Stomach (tissue), 9 donors: ENCODE results near the gene TGM3. TPM values are rescaled to one million over a fixed set of nuclear protein-coding genes. Genes with fewer than 3 reads are reported as not detected.

Experiments used
- DNase-seq, 2 donors: peaks; one replicate each; pipeline versions ENCODE4 v3.0.0 to v3.0.0-alpha.2; 2013 to 2019
- H3K27ac ChIP-seq, 5 donors: fragments of 200-600 bp in 4 of 5; sonication (generic) in 4 of 5; one replicate each; pipeline ENCODE4 v1.5.1; 2013 to 2019; ENCODE audit warnings: mild to moderate bottlenecking in 1 of 5, moderate library complexity in 1 of 5
- H3K27me3 ChIP-seq, 3 donors: fragments of 200-600 bp; sonication (generic); one replicate each; pipeline ENCODE4 v1.5.1; 2017 to 2019; ENCODE audit warnings: mixed run types in 1 of 3
- H3K36me3 ChIP-seq, 4 donors: fragments of 200-600 bp; sonication (generic); 1 replicate in 3 of 4; 2 replicates in 1 of 4; pipeline ENCODE4 v1.5.1; 2016 to 2019
- H3K4me1 ChIP-seq, 4 donors: fragments of 200-600 bp; sonication (generic); one replicate each; pipeline ENCODE4 v1.5.1; 2016 to 2019
- H3K4me3 ChIP-seq, 4 donors: fragments of 200-600 bp; sonication (generic) in 3 of 4; one replicate each; pipeline ENCODE4 v1.5.1; 2016 to 2019; ENCODE audit warnings: mild to moderate bottlenecking in 1 of 4
- H3K9me3 ChIP-seq, 4 donors: fragments of 200-600 bp; sonication (generic); one replicate each; pipeline ENCODE4 v1.5.1; 2016 to 2019
- EP300 ChIP-seq: sonication (generic); formaldehyde crosslinking; IDR thresholded peaks from one replicate; pipeline ENCODE4 v1.6.1; 2017; ENCODE audit warnings: antibody characterized with exemption
- POLR2A ChIP-seq, 4 donors: fragments of 450-650 bp; IDR thresholded peaks; one replicate each; pipeline ENCODE4 v1.6.1; 2016; ENCODE audit warnings: antibody characterized with exemption in 4 of 4, control low read depth in 2 of 4, mild to moderate bottlenecking in 1 of 4, moderate library complexity in 1 of 4
- POLR2AphosphoS5 ChIP-seq, 3 donors: sonication (generic); formaldehyde crosslinking; IDR thresholded peaks; one replicate each; pipeline ENCODE4 v1.6.1; 2016; ENCODE audit warnings: antibody characterized with exemption in 3 of 3
- WGBS, 5 donors: extraction: QIAGEN DNeasy Blood & Tissue Kit in 3 of 5; methylation state at CpG; one replicate each; pipeline versions ENCODE4 v1.1.5 to v1.1.7; 2013 to 2018; 5-methylcytosine and 5-hydroxymethylcytosine counted together
- intact Hi-C: fragments of 100-400 bp; cut with DNase I; formaldehyde crosslinking; loops from one replicate; pipeline ENCODE4 v1.15.1; 2023; ENCODE audit warnings: low total_unique reads
- polyA plus RNA-seq, 3 donors: library from polyadenylated mRNA; stranded (reverse); fragments of 200-250 nt; gene quantifications; one replicate each; pipeline ENCODE4 v1.2.3, GENCODE V29; 2013
- total RNA-seq, 5 donors: library from RNA; depleted of rRNA; stranded (reverse); fragments of >200 nt; gene quantifications; one replicate each; pipeline versions ENCODE4 v1.1.0 to v1.2.3, GENCODE V29; 2014 to 2016
- TF ChIP-seq, protein P1 (sequence below), 7 experiments: fragments of 450-650 bp in 4 of 7; fragments of 200-600 bp in 3 of 7; sonication (generic) in 3 of 7; IDR thresholded peaks; one replicate each; pipeline ENCODE4 v1.5.1; 2016 to 2019; ENCODE audit warnings: antibody characterized with exemption in 7 of 7, control low read depth in 2 of 7, mild to moderate bottlenecking in 1 of 7
- donor health status: healthy with polysubstance abuse.
- donor health status: Bipolar disorder and iron deficiency.
- donor health status: healthy.

TGM3 gene
- total and polyA plus RNA-seq, 8 donors: 0.62 to 173 (median 3.4) TPM; not detected in 5

DNA sequence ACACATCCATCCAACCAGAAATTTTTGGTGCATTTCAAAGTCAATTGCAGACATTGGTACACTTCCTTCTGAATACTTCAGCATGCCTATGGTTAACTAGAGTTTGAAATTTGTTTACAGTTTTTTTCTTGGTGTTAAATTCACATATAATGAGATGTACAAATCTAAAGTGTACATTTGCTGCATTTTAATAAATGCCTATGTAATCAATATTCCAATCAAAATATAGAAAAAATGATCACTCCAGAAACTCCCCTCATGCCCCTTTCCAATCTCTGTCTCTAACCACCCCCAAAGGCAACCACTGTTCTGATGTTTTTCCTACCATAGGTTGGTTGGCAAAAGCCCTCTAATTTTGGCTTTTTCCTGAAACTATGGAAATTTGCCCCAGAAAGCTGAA, 77.3 kb downstream of the TGM3 start:
- TF ChIP-seq EP300 (no peak), POLR2AphosphoS5 (IDR thresholded peaks at IDR 0.05) (no peak), POLR2A (IDR thresholded peaks at IDR 0.05) (no peak)
- TF ChIP-seq, protein P1, sequence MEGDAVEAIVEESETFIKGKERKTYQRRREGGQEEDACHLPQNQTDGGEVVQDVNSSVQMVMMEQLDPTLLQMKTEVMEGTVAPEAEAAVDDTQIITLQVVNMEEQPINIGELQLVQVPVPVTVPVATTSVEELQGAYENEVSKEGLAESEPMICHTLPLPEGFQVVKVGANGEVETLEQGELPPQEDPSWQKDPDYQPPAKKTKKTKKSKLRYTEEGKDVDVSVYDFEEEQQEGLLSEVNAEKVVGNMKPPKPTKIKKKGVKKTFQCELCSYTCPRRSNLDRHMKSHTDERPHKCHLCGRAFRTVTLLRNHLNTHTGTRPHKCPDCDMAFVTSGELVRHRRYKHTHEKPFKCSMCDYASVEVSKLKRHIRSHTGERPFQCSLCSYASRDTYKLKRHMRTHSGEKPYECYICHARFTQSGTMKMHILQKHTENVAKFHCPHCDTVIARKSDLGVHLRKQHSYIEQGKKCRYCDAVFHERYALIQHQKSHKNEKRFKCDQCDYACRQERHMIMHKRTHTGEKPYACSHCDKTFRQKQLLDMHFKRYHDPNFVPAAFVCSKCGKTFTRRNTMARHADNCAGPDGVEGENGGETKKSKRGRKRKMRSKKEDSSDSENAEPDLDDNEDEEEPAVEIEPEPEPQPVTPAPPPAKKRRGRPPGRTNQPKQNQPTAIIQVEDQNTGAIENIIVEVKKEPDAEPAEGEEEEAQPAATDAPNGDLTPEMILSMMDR (IDR thresholded peaks at IDR 0.05): no peak
- no peaks in the 10 kb centered on the region for H3K36me3 ChIP-seq
- H3K27ac ChIP-seq: no peak overlapping the region
- no peak overlapping the region for H3K4me3 ChIP-seq
- DNase-seq: no peak
- H3K27me3 ChIP-seq: peaks cover 0 to 24% (median 0%) of the 10 kb centered on the region in 3 donors
- H3K9me3 ChIP-seq: peaks cover 0 to 8% (median 0%) of the 10 kb centered on the region in 4 donors
- H3K4me1 ChIP-seq: no peaks in the 10 kb centered on the region
- intact Hi-C loops: no loop called here

DNA sequence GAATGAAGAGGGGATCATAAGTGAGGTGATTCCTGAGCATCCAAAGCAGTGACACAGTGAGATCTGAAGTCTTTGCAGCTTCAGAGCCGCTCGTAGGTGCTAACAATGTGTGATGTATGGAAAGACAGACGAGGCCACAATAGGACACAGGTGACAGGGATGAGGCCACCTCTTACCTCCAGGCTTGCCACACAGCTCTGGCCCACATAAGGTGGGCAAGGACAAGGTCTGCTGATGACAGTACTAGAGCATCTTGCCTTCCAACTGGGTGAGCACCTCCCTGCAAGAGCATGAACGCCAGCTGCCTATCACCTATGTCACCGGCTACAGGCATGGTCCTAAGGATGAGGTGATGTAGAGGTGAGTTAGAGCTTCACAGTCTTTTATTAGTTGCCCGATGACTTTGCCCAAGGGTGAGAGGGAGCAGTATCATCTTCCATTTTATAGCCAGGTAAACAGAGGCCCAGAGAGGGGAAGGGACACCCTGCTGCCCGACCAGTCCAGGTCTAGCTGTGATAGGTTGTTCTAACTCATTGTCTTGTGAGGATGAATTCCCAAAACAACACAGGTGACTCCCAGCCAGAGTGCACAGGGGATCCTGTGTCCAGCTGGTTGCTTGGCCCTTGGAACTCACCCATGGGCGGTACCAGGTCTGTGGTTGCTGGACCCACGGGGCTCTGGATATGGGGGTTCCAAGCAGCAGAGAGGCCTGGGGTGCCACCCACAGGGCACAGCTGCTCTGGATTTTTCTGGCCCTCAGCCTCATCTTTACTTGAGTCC, 78.7 kb downstream of the TGM3 start:
- no peaks in the 10 kb centered on the region for H3K36me3 ChIP-seq
- intact Hi-C loops: no loop called here
- no peaks in the 10 kb centered on the region for H3K9me3 ChIP-seq
- H3K4me3 ChIP-seq: no peak overlapping the region
- TF ChIP-seq, protein P1 (IDR thresholded peaks at IDR 0.05): no peak
- TF ChIP-seq POLR2AphosphoS5 (IDR thresholded peaks at IDR 0.05): no peak
- no peak for TF ChIP-seq POLR2A (IDR thresholded peaks at IDR 0.05)
- no peak for TF ChIP-seq EP300
- H3K4me1 ChIP-seq: no peaks in the 10 kb centered on the region
- no peak overlapping the region for H3K27ac ChIP-seq
- DNase-seq: no peak
- H3K27me3 ChIP-seq: peaks cover 0 to 30% (median 0%) of the 10 kb centered on the region in 3 donors
- WGBS, 5 donors: 68 to 79% (median 77%) methylated on average over 8 to 9 of the region's 9 CpGs

DNA sequence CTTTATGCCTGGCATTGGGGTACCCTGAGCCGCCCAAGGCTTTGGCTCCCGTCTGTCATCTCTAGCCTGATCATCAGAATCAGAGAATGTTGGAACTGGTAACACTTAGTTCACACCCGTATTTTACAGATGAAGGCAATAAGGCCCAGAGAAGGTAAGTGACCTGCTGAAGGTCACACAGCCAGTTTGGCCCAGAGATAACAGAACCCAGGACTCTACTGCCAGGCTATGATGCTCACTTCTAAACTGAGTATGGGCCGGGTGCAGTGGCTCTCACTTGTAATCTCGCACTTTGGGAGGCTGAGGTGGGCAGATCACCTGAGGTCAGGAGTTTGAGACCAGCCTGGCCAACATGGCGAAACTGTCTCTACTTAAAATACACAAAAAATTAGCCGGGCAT, 83.1 kb downstream of the TGM3 start:
- TF ChIP-seq POLR2AphosphoS5 (IDR thresholded peaks at IDR 0.05) (no peak), POLR2A (IDR thresholded peaks at IDR 0.05) (no peak), EP300 (no peak)
- TF ChIP-seq, protein P1 (IDR thresholded peaks at IDR 0.05): no peak
- Histone ChIP-seq H3K4me3 (no peak overlapping the region), H3K27me3 (peaks cover 0 to 17% (median 0%) of the 10 kb centered on the region in 3 donors), H3K27ac (no peak overlapping the region), H3K9me3 (no peaks in the 10 kb centered on the region), H3K36me3 (no peaks in the 10 kb centered on the region), H3K4me1 (no peaks in the 10 kb centered on the region)
- DNase-seq: no peak
- intact Hi-C loops: no loop called here
- 86 to 94% (median 89%) methylated on average over 6 to 7 of the region's 7 CpGs for WGBS, 5 donors

DNA sequence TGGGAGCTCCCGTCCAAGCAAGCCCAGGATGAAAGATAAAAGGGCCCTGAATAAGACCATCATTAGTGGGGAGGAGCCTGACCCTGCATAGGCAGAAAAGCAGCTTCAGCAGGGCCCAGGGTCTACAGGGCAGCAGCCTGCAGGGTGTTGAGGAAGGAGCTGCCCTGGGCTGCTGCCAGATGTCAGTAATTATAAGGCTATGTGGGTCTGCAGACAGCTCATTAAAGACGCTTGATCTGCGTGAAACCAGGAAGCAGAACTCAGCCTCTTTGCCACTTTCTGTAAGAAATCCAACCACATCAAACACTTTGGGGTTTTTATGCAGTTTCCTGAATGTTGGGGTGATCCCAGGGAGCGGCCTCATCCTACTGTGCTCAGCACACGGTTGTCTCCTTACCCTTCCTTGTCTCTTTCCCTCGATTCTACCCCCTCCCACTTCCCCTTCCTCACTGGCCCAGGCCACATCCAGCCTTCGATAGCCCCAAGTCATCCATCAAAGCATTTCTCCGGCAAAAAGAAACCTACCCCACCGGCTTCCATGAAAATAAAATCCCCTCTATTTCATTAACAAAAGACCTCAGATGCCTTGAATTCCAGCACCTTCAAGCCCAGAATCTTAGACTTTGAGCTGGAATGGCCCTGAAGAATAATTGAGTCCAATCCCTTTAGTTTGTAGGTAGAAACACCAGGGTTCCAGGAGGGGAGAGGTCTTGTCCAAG, 83.9 kb downstream of the TGM3 start:
- 22 to 42% (median 38%) methylated on average over 7 to 9 of the region's 9 CpGs for WGBS, 5 donors

More for the DNA sequence above, 83.9 kb downstream of the TGM3 start:
- intact Hi-C loops: no loop called here
- no peaks in the 10 kb centered on the region for H3K9me3 ChIP-seq
- H3K4me3 ChIP-seq: no peak overlapping the region
- H3K4me1 ChIP-seq: no peaks in the 10 kb centered on the region
- peaks cover 0 to 18% (median 0%) of the 10 kb centered on the region in 3 donors for H3K27me3 ChIP-seq
- no peaks in the 10 kb centered on the region for H3K36me3 ChIP-seq
- DNase-seq: peak in 1 of 2 donors; percentile 34
- no peak for TF ChIP-seq POLR2A (IDR thresholded peaks at IDR 0.05)
- no peak for TF ChIP-seq EP300
- TF ChIP-seq, protein P1 (IDR thresholded peaks at IDR 0.05): no peak
- TF ChIP-seq POLR2AphosphoS5 (IDR thresholded peaks at IDR 0.05): no peak
- no peak overlapping the region for H3K27ac ChIP-seq
